ENCODE results near the gene NCAPD2. TPM values are rescaled to one million over a fixed set of nuclear protein-coding genes. Genes with fewer than 3 reads are reported as not detected.
"Not testable (repeated sequence)": the region's sequence is repeated elsewhere in the genome, so short reads cannot be mapped to it uniquely, and the experiment has no call there.

Gene NCAPD2
- total RNA-seq, 4 donors from 2014 or later: 26.1 to 86.6 (median 32.7) TPM

GRCh38 chr12:6466184-6466573, 27.7 kb upstream of the NCAPD2 start:
- Histone ChIP-seq H3K27ac (no peak overlapping the region), H3K4me1 (peaks cover 0 to 47% (median 33%) of the 10 kb centered on the region in 4 donors), H3K27me3 (no peaks in the 10 kb centered on the region), H3K9me3 (no peaks in the 10 kb centered on the region), H3K4me3 (no peak overlapping the region), H3K36me3 (peaks cover 0 to 41% (median 0%) of the 10 kb centered on the region in 3 donors)
- TF ChIP-seq CTCF (IDR thresholded peaks at IDR 0.05) (no peak), POLR2A (IDR thresholded peaks at IDR 0.05) (no peak)
- peak in 1 of 3 donors; percentile 13 for DNase-seq

GRCh38 chr12:6466751-6467150, 27.2 kb upstream of the NCAPD2 start:
- H3K27ac ChIP-seq: peak overlapping the region in 1 of 4 donors; percentile 33
- peaks cover 0 to 35% (median 0%) of the 10 kb centered on the region in 3 donors for H3K36me3 ChIP-seq
- H3K4me3 ChIP-seq, H3K9me3 ChIP-seq, H3K27me3 ChIP-seq, DNase-seq: not testable (repeated sequence)
- peaks cover 0 to 51% (median 31%) of the 10 kb centered on the region in 4 donors for H3K4me1 ChIP-seq

- not testable (repeated sequence) for DNase-seq, H3K27ac ChIP-seq, H3K4me3 ChIP-seq, H3K27me3 ChIP-seq, H3K9me3 ChIP-seq
- Histone ChIP-seq H3K4me1 (peaks cover 0 to 48% (median 22%) of the 10 kb centered on the region in 4 donors), H3K36me3 (peaks cover 0 to 25% (median 0%) of the 10 kb centered on the region in 3 donors)
Observed at GRCh38 chr12:6467571-6468282, 26.2 kb upstream of the NCAPD2 start.

- DNase-seq: no peak
- H3K36me3 ChIP-seq: peaks cover 0 to 20% (median 0%) of the 10 kb centered on the region in 3 donors
- peak overlapping the region in 1 of 4 donors; percentile 92 for H3K27ac ChIP-seq
- TF ChIP-seq POLR2A (IDR thresholded peaks at IDR 0.05) (no peak), CTCF (IDR thresholded peaks at IDR 0.05) (no peak)
- H3K27me3 ChIP-seq: no peaks in the 10 kb centered on the region
- peaks cover 0 to 43% (median 18%) of the 10 kb centered on the region in 4 donors for H3K4me1 ChIP-seq
- H3K9me3 ChIP-seq: no peaks in the 10 kb centered on the region
- H3K4me3 ChIP-seq: no peak overlapping the region
Observed at GRCh38 chr12:6468283-6468575, 25.7 kb upstream of the NCAPD2 start.

- TF ChIP-seq POLR2A (IDR thresholded peaks at IDR 0.05): no peak
- no peak for TF ChIP-seq CTCF (IDR thresholded peaks at IDR 0.05)
- Histone ChIP-seq H3K4me3 (peak overlapping the region in 3 of 4 donors; percentile 74 to 84 (median 77)), H3K9me3 (no peaks in the 10 kb centered on the region), H3K27ac (peak overlapping the region in 1 of 4 donors; percentile 92), H3K36me3 (peaks cover 0 to 13% (median 0%) of the 10 kb centered on the region in 3 donors), H3K4me1 (peaks cover 0 to 38% (median 12%) of the 10 kb centered on the region in 4 donors), H3K27me3 (no peaks in the 10 kb centered on the region)
- DNase-seq: no peak
Observed at GRCh38 chr12:6469092-6469491, 24.8 kb upstream of the NCAPD2 start.

- Histone ChIP-seq H3K36me3 (peaks cover 0 to 6% (median 0%) of the 10 kb centered on the region in 3 donors), H3K4me3 (peak overlapping the region; percentile 54 to 84 (median 76)), H3K4me1 (peaks cover 0 to 34% (median 10%) of the 10 kb centered on the region in 4 donors), H3K27me3 (no peaks in the 10 kb centered on the region), H3K9me3 (no peaks in the 10 kb centered on the region), H3K27ac (peak overlapping the region; percentile 80 to 92 (median 86))
- TF ChIP-seq POLR2A (IDR thresholded peaks at IDR 0.05) (no peak), CTCF (IDR thresholded peaks at IDR 0.05) (no peak)
- DNase-seq: peak in 1 of 3 donors; percentile 44
Observed at GRCh38 chr12:6469609-6470374, 24.1 kb upstream of the NCAPD2 start.
